Stimulated activated CD4-positive, alpha-beta T cell treated with anti-CD3 and anti-CD28 coated beads, Interleukin-2, amount 100 ng/mL, for 4 hours (primary cell): ENCODE results near the gene CFH.
"Not testable (repeated sequence)": the region's sequence is repeated elsewhere in the genome, so short reads cannot be mapped to it uniquely, and the experiment has no call there.

ENCODE experiments used
- DNase-seq: peaks from one replicate; pipeline ENCODE4 v3.0.0-alpha.2; 2020; ENCODE audit warnings: low read depth

Gene CFH

GRCh38 chr1:196651637-196652215 lies at the start of gene CFH:
TSS of gene CFH (plus strand) at chr1:196652043. CDS start at chr1:196652118, 75 bp downstream.
- no peak for DNase-seq

- DNase-seq: no peak
Measured at GRCh38 chr1:196603651-196604050, 48.2 kb upstream of the CFH start.

GRCh38 chr1:196607981-196608380 lies 43.9 kb upstream of the CFH start:
- no peak for DNase-seq

- no peak for DNase-seq
Measured at GRCh38 chr1:196608390-196609369, 43.2 kb upstream of the CFH start, which contains the start of gene KCNT2. TSS of gene KCNT2 (minus strand) at chr1:196608440. CDS start at chr1:196608309, 131 bp downstream.

GRCh38 chr1:196609370-196609737 lies 42.5 kb upstream of the CFH start:
- no peak for DNase-seq

GRCh38 chr1:196611873-196612272 lies 40.0 kb upstream of the CFH start:
- DNase-seq: no peak

GRCh38 chr1:196619721-196620120 lies 32.1 kb upstream of the CFH start:
- DNase-seq: no peak

- no peak for DNase-seq
Measured at GRCh38 chr1:196623079-196623478, 28.8 kb upstream of the CFH start.

GRCh38 chr1:196628838-196629237 lies 23.0 kb upstream of the CFH start:
- no peak for DNase-seq

- DNase-seq: no peak
Measured at GRCh38 chr1:196637606-196638005, 14.2 kb upstream of the CFH start.

GRCh38 chr1:196638466-196638865 lies 13.4 kb upstream of the CFH start:
- DNase-seq: no peak

- DNase-seq: not testable (repeated sequence)
Measured at GRCh38 chr1:196639291-196639690, 12.6 kb upstream of the CFH start.

- DNase-seq: no peak
Measured at GRCh38 chr1:196640976-196641375, 10.9 kb upstream of the CFH start.

GRCh38 chr1:196649990-196650389 lies 1.9 kb upstream of the CFH start:
- no peak for DNase-seq

GRCh38 chr1:196650403-196650802 lies 1.4 kb upstream of the CFH start:
- no peak for DNase-seq

- no peak for DNase-seq
Measured at GRCh38 chr1:196651079-196651478, 764 bp upstream of the CFH start.

GRCh38 chr1:196654271-196654670 lies 2.4 kb downstream of the CFH start:
- no peak for DNase-seq

GRCh38 chr1:196655071-196655470 lies 3.2 kb downstream of the CFH start:
- no peak for DNase-seq

GRCh38 chr1:196655494-196655893 lies 3.7 kb downstream of the CFH start:
- no peak for DNase-seq

GRCh38 chr1:196659471-196659870 lies 7.6 kb downstream of the CFH start:
- no peak for DNase-seq

GRCh38 chr1:196660272-196660671 lies 8.4 kb downstream of the CFH start:
- DNase-seq: no peak

GRCh38 chr1:196660852-196661251 lies 9.0 kb downstream of the CFH start:
- DNase-seq: no peak

- no peak for DNase-seq
Measured at GRCh38 chr1:196661345-196661744, 9.5 kb downstream of the CFH start.
